ENCODE data around the gene PROM1.

The PROM1 gene

DNA sequence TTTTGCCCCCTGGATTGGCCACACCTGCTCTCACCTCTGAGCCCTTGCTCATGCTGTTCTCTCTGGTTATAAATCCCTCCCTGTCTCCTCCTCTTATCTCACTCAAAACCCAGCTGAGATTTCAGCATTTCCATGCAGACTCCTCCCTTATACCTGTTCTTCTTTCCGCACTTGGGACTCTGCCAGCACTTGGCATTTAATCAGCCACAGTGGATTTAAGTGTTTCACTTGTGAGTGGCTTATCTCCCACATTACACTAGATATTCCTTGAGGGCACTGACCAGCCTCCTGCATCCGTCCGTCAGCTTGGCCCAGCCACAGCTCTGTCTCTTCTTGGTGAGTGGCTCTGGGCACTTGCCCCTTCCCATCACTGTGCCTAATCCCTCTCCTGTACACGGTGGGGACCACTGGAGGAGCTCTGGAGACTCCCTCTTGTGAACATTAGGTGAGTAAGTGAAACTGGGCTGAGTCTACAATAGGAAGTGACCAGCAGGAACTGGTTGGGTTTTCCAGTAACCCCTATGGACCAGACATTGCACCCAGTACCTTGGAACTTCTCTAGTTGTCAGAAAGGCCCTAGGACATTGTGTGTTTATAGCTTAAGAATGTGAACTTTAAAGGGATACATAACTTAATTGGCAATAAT is 165.2 kb downstream of the PROM1 start:
- Histone ChIP-seq H3K9me2 (replicated peaks; ENCODE audit: low read depth, low read length) (no peaks in the 10 kb centered on the region), H3F3A (ENCODE audit: low read depth) (no peaks in the 10 kb centered on the region), H3K9me3 (ENCODE audit: insufficient read depth, low read depth, low read length) (no peaks in the 10 kb centered on the region), H3K4me1 (ENCODE audit: insufficient read depth, low read length, poor library complexity, severe bottlenecking) (no peaks in the 10 kb centered on the region), H3K4me2 (ENCODE audit: low read depth, low read length, poor library complexity, severe bottlenecking) (no peak overlapping the region), H4K20me1 (ENCODE audit: insufficient read depth, low read length, poor library complexity, severe bottlenecking) (no peaks in the 10 kb centered on the region), H3K9ac (ENCODE audit: low read depth, low read length, poor library complexity, severe bottlenecking) (no peak overlapping the region), H3K4me3 (ENCODE audit: low read length, poor library complexity, severe bottlenecking) (no peak overlapping the region), H3K79me2 (ENCODE audit: insufficient read depth, low read length) (no peaks in the 10 kb centered on the region), H2AFZ (ENCODE audit: low read length) (no peak overlapping the region), H3K36me3 (ENCODE audit: insufficient read depth, low read length) (no peaks in the 10 kb centered on the region), H3K27me3 (ENCODE audit: insufficient read depth, low read length, poor library complexity, severe bottlenecking) (no peaks in the 10 kb centered on the region)
- TF ChIP-seq CTCF (conservative IDR thresholded peaks at IDR 0.05; ENCODE audit: low read length) (no peak), EZH2phosphoT487 (IDR thresholded peaks at IDR 0.05; ENCODE audit: borderline replicate concordance) (no peak)
